Nephron progenitor cell (in vitro differentiated cells): ENCODE results near the gene C9orf153.
A peak's percentile ranks its signal among the peaks of the same experiment; 100 is the strongest.

ENCODE experiments used
- DNase-seq: peaks from one replicate; pipeline ENCODE4 v3.0.0; 2021
- H3K27ac Mint-ChIP-seq: 2 replicates; pipeline ENCODE4 v1.8.0; 2021; ENCODE audit warnings: mild to moderate bottlenecking, moderate library complexity, mixed read lengths
- H3K27me3 Mint-ChIP-seq: 2 replicates; pipeline ENCODE4 v1.8.0; 2021; ENCODE audit warnings: mild to moderate bottlenecking, low read depth, mixed read lengths; ENCODE audit not compliant: poor library complexity
- H3K36me3 Mint-ChIP-seq: 2 replicates; pipeline ENCODE4 v1.8.0; 2021; ENCODE audit warnings: low read depth, mixed read lengths
- H3K4me1 Mint-ChIP-seq: 2 replicates; pipeline ENCODE4 v1.8.0; 2021; ENCODE audit warnings: mixed read lengths
- H3K4me3 Mint-ChIP-seq: 2 replicates; pipeline ENCODE4 v1.8.0; 2021; ENCODE audit warnings: mild to moderate bottlenecking, moderate library complexity, mixed read lengths
- H3K9me3 Mint-ChIP-seq: 2 replicates; pipeline ENCODE4 v1.8.0; 2021; ENCODE audit warnings: mild to moderate bottlenecking, moderate library complexity, mixed read lengths
- CTCF ChIP-seq: fragments of 200-600 bp; sonication (generic); IDR thresholded peaks from 2 replicates; pipeline ENCODE4 v1.5.0; 2021; ENCODE audit warnings: antibody characterized with exemption

Gene C9orf153

GRCh38 chr9:86185872-86186271, 73.6 kb downstream of the C9orf153 start:
- peaks cover 9% of the 10 kb centered on the region for H3K36me3 Mint-ChIP-seq
- no peak overlapping the region for H3K27ac Mint-ChIP-seq
- peaks cover 38% of the 10 kb centered on the region for H3K9me3 Mint-ChIP-seq
- TF ChIP-seq CTCF, result no peak
- H3K27me3 Mint-ChIP-seq, result peaks cover 11% of the 10 kb centered on the region
- H3K4me3 Mint-ChIP-seq, result no peak overlapping the region
- DNase-seq, result no peak
- peaks cover 17% of the 10 kb centered on the region for H3K4me1 Mint-ChIP-seq

DNA sequence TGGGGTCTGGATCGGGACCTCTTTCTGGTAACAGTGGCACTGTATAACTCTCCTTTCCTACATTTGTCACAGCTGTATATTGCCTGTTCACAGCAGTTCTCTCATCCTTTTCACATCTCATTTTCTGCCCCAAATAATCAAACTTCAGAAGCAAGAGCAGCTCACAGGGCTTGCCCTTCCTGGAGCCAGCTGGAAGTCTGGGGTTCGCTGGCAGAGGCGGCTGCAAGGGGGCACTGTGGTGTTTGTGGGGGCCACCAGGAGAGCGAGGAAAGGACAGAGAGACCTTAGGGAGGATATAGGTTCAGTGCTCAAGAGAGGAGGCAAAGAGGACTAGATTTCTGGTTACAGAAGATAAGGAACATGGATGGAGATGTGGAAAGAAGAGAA, 75.3 kb downstream of the C9orf153 start:
- Mint-ChIP-seq H3K27me3 (peaks cover 11% of the 10 kb centered on the region), H3K9me3 (peaks cover 27% of the 10 kb centered on the region), H3K4me1 (peaks cover 30% of the 10 kb centered on the region), H3K4me3 (no peak overlapping the region), H3K27ac (no peak overlapping the region), H3K36me3 (peaks cover 16% of the 10 kb centered on the region)
- TF ChIP-seq CTCF, result no peak
- DNase-seq, result no peak

DNA sequence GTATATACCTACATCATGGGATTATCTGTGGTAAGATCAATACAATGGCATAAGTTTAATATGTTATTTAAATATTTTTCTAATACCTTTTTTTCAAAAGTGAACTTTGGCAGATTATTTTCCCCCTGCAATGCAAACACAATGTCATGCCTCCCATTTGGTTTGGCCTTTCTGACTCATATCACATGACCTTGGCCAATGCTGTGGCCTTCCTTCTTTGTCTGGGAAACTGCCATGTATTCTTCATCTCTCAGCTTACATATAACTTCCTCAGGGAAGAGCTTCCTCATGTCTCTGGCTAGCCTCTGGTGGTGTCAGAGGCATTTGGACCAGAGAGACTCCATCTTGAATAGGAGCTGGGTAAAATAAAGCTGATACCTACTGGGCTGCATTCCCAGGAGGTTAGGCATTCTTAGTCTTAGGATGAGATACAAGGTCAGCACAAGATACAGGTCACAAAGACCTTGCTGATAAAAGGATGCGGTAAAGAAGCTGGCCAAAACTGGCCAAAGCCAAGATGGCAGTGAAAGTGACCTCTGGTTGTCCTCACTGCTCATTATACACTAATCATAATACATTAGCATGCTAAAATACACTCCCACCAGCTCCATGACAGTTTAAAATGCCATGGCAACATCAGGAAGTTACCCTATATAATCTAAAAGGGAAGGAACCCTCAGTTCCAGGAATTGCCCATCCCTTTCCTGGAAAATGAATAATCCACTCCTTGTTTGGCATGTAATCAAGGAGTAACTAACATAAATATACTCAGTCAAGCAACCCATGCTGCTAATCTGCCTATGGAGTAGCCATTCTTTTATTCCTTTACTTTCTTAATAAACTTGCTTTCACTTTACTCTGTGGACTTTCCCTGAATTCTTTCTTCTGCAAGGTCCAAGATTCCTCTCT, 76.0 kb downstream of the C9orf153 start:
- H3K27me3 Mint-ChIP-seq, result peaks cover 11% of the 10 kb centered on the region
- no peak for TF ChIP-seq CTCF
- DNase-seq, result no peak
- no peak overlapping the region for H3K27ac Mint-ChIP-seq
- peaks cover 36% of the 10 kb centered on the region for H3K4me1 Mint-ChIP-seq
- H3K9me3 Mint-ChIP-seq, result peaks cover 22% of the 10 kb centered on the region
- H3K4me3 Mint-ChIP-seq, result no peak overlapping the region
- peaks cover 16% of the 10 kb centered on the region for H3K36me3 Mint-ChIP-seq

- DNase-seq, result no peak
- Mint-ChIP-seq H3K36me3 (peaks cover 7% of the 10 kb centered on the region), H3K4me3 (no peak overlapping the region), H3K27me3 (peaks cover 9% of the 10 kb centered on the region), H3K9me3 (peaks cover 10% of the 10 kb centered on the region), H3K4me1 (peaks cover 47% of the 10 kb centered on the region), H3K27ac (no peak overlapping the region)
- TF ChIP-seq CTCF, result no peak
These were observed 77.8 kb downstream of the C9orf153 start for GRCh38 chr9:86181379-86182315.

- DNase-seq, result no peak
- peaks cover 7% of the 10 kb centered on the region for H3K36me3 Mint-ChIP-seq
- H3K27me3 Mint-ChIP-seq, result peaks cover 4% of the 10 kb centered on the region
- no peak for TF ChIP-seq CTCF
- peaks cover 3% of the 10 kb centered on the region for H3K9me3 Mint-ChIP-seq
- peaks cover 51% of the 10 kb centered on the region for H3K4me1 Mint-ChIP-seq
- peak overlapping the region; percentile 71 for H3K27ac Mint-ChIP-seq
- H3K4me3 Mint-ChIP-seq, result peak overlapping the region; percentile 3
These were observed 81.0 kb downstream of the C9orf153 start for GRCh38 chr9:86178503-86178902.
